Measurements from ENCODE around the gene DNAJC13.

The DNAJC13 gene

DNA sequence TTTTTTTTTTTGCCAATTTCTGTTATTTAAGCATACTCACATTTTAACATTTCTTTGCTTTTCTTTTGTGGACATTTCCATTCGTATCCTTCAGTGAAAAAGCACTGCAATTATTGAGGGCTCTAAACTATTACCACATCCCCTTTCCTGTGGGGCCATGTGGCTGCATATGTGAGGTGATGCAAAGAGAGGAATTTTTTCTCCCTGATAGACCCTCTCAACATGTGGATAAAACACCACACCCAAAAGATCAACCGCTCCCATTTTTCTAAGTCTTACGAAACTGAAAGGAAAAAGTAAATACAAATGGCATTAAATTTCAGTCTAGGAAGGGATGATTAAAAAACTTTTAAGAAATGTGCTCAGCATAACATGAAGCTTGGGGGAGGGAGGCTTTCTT is 68.8 kb downstream of the DNAJC13 start:
- no peak for DNase-seq (ENCODE audit: low read depth in 2 of 2)

DNA sequence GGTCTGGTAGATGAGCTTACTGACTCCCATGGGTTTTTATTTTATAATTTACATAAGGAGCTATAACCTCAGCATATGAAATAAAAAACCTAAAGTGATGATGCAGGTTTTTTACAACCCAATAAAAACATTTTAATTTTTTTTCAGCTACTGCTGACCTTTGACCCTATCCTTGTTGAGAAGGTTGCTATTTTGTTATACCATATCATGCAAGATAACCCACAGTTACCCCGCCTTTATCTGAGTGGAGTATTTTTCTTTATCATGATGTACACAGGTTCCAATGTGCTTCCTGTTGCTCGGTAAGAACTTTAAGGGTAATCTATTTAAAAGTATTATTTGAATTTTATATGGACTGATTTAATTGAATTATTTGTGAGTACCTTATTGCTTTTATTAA is 70.8 kb downstream of the DNAJC13 start:
- no peak for DNase-seq (ENCODE audit: low read depth in 2 of 2)

DNA sequence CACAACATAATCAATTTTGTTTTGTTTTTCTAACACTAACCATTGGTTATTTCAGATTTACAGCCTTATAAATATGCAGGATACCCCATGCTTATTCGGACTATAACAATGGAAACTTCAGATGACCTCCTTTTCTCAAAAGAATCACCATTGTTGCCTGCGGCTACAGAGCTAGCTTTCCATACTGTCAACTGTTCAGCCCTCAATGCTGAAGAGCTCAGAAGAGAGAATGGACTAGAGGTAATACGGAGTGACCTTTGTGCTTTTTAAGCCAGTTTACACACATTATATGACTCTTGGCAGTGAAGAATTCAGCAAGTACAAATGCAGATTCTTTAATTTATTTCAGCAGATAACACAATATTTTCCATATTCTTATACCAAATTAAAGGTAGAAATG is 81.8 kb downstream of the DNAJC13 start:
- DNase-seq (ENCODE audit: low read depth in 2 of 2): no peak

DNA sequence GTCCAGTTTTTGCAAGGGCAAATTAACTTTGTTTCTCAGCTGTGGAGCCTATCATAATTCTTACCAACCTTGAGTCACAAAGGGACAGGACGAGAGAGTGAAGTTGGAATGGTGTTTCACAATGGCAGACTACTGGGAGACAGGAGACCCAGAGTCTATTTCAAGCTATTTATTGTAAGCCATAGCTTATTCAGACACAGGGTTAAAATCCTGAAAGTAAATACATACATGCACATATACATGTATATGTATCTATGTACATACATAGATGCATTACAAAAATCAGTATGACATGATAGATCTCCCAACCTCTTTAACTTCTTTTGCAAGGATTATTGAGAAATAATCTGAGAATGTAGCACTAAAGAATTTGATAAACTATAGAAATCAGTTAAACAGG is 86.3 kb downstream of the DNAJC13 start:
- no peak for DNase-seq (ENCODE audit: low read depth in 2 of 2)

DNA sequence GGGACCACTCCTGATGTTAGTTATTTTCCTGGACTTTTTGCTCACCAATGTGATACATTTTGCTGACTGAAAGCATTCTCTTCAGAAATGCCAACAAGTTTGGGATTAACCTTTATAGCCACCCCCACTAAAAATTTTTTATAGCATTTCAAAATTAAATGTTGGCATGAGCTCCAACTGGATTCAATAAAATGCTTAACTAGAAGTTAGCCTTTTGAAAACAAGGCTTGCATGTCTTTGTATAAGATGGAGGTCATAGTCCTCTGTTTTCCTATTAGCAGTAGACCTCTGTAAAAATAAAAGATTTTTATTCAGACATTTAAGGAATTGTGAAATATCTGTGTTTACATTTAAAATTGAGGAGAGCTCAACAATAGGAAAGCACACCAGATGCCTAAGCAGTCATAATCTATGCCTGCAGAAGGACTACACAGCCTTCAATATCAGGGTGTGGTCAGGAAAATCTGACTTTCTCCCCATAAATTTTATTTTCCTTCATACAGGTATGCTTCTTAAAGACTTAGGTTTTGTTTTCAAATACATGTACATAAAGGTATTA is 87.2 kb downstream of the DNAJC13 start:
- DNase-seq (ENCODE audit: low read depth in 2 of 2): no peak

- no peak for DNase-seq (ENCODE audit: low read depth in 2 of 2)
Measured at GRCh38 chr3:132507657-132508056, 90.4 kb downstream of the DNAJC13 start.

DNA sequence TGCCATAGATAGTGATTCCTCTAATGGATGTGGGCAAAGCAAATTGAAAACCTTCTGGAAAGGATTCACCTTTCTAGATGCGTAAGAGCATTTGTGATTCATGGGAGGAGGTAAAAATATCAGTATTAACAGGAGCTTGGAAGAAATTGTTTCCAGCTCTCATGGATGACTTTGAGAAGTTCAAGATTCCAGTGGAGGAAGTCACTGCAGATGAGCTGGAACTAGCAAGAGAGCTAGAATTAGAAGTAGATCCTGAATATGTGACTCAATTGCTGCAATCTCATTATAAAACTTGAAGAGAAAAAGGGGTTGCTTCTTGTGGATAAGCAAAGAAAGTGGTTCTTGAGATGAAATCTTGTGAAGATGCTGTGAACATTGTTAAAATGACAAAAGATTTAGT is 91.8 kb downstream of the DNAJC13 start:
- DNase-seq (ENCODE audit: low read depth in 2 of 2): no peak

GRCh38 chr3:132509506-132509905 is 92.2 kb downstream of the DNAJC13 start:
- DNase-seq (ENCODE audit: low read depth in 2 of 2): no peak

DNA sequence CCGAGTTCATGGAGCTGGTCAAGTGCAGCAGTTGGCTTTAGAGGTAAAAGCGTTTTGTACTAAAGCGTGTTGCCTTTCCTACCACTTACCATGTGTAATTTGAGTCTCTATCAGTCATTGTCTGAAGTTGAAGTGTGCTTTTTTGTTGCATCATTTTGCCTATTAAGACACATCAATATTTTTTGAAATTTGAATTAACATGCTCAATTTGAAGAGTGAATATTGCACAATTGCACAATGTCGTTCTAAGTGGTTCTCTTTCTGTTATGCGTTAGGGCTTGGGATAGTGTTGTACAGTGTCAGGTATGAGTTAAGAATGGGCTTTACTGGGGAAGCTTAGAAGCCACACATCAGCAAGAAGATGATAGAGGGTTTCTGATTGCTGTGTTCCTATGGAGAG is 95.8 kb downstream of the DNAJC13 start:
- DNase-seq (ENCODE audit: low read depth in 2 of 2): no peak

GRCh38 chr3:132517311-132517710 is 100.0 kb downstream of the DNAJC13 start:
- no peak for DNase-seq (ENCODE audit: low read depth in 2 of 2)

GRCh38 chr3:132519914-132520313 is 102.6 kb downstream of the DNAJC13 start:
- no peak for DNase-seq (ENCODE audit: low read depth in 2 of 2)

DNA sequence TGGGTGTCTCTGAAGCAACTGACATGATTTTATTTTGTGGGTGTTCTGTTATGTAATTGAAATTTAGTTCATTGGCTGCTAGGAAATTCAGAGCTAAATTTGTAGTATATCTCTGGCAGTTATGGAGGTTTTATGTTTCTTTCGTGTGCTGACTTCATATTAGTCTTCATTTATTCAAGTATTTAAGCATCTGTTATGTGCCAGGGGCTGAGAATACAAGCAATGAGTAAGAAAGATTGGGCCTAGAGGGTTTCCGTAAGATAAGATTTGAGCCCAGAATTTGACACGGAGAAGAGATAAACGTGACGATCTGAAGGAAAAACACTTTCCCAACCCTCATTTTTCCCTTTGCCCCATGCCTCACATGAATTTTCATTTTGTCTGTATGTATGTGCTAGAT is 104.6 kb downstream of the DNAJC13 start:
- no peak for DNase-seq (ENCODE audit: low read depth in 2 of 2)

GRCh38 chr3:132522353-132522752 is 105.1 kb downstream of the DNAJC13 start:
- DNase-seq (ENCODE audit: low read depth in 2 of 2): no peak

- no peak for DNase-seq (ENCODE audit: low read depth in 2 of 2)
Measured at GRCh38 chr3:132530624-132531023, 113.3 kb downstream of the DNAJC13 start.

GRCh38 chr3:132535575-132536441 is 118.5 kb downstream of the DNAJC13 start:
- peak in 1 of 2 donors; percentile 19 for DNase-seq (ENCODE audit: low read depth in 2 of 2)

- DNase-seq (ENCODE audit: low read depth in 2 of 2): no peak
Measured at GRCh38 chr3:132536442-132537153, 119.3 kb downstream of the DNAJC13 start.

DNA sequence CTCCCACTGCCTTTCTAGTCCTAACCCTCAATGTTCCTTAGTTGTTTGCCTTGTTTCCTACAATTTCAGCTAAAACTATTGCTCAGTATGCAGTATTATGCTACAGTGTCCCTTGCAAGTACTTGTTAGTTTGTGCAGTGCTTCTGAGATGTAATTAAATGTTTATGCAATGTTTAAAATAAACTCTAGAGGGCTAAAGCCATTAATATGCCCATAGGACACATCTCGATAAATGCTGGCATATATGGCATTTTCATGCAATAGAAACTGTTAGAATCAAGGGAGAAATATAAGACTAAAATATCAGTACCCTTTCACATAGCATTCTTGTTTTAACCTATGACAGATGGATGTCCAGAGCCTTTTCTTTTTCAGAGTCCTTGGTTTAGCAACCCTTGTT is 120.0 kb downstream of the DNAJC13 start:
- no peak for DNase-seq (ENCODE audit: low read depth in 2 of 2)

DNA sequence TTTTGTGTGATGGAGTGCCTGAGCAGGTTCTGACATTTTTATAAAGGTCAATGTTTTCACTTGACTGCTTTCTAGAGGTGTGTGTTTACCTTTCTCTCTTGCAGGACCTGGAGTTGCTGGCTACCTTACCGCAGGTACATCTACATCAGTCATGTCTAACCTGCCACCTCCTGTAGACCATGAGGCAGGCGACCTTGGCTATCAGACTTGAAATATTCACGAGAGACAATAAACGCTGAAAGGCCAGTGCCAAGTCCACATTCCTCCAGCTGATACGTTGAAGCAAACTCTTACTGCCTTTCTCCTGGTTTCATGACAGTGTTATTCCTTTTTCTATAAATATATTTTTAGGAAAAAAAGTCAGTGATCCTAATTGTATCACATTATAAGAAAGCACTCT is 120.8 kb downstream of the DNAJC13 start:
- no peak for DNase-seq (ENCODE audit: low read depth in 2 of 2)

DNA sequence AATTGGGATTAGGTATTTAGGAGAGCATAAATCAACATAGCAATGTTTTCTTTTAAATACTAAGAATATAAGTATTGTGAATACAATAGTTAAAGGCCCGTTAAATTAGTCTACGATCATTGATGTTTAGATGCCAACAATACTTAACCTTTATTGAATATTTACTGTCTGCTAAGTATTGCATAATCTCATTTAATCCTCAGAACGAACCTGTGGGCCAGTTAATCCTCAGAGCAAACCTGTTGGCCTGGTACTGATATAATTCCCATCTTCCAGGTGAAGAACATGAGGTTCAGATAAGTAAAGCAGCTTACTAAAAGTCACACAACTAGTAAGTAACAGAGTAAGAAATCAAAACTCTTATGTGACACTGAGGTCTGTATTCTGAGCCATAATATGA is 122.4 kb downstream of the DNAJC13 start:
- DNase-seq (ENCODE audit: low read depth in 2 of 2): no peak

- no peak for DNase-seq (ENCODE audit: low read depth in 2 of 2)
Measured at GRCh38 chr3:132542577-132542976, 125.3 kb downstream of the DNAJC13 start.

DNA sequence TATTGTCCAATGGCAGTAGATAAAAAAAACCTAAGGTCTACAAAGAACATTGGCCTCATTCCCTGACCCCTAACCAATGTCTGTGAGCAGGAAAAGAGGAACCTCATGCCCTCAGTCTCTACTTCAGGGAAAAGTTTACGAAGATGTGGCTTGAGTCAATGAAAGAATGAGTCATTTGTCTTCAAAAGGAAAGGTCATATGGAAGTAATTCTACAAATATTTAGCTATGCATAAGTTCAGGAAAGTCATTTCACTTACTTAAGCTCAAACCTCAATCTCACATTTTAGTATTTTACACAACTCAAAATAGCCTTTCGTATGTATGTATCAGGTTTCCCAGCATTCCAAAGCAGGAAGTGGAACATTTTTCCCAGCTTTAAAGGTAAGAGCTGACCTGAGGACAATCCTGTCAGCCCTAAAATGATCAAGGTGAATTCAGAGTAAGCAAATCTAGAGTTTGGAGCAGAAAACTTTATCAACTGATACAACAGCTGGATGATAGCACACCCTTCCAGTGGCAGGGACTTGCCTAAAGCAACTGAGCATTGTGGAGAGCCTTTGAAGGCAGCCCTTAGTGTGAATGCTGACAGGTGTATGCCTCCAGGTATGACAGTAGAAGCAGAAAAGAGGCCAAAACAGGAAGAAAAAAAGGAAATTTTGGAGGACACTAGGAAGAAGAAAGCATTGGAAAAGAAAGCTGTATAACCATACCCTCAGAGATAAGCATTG is 125.9 kb downstream of the DNAJC13 start:
- DNase-seq (ENCODE audit: low read depth in 2 of 2): no peak

- DNase-seq (ENCODE audit: low read depth in 2 of 2): no peak
Measured at GRCh38 chr3:132544130-132544529, 126.8 kb downstream of the DNAJC13 start.

Data from stimulated activated CD8-positive, alpha-beta memory T cell treated with anti-CD3 and anti-CD28 coated beads, Interleukin-15, amount 100 ng/mL, for 4 hours (primary cell).